Measurements from ENCODE around the gene KDF1.
"Not testable (repeated sequence)": the region's sequence is repeated elsewhere in the genome, so short reads cannot be mapped to it uniquely, and the experiment has no call there.

The KDF1 gene

GRCh38 chr1:26994020-26994786, 33.9 kb upstream of the KDF1 start:
- no peak for DNase-seq

GRCh38 chr1:26993237-26994019, 33.2 kb upstream of the KDF1 start, which contains the start of gene TRNP1:
Gene TRNP1 (plus strand): TSS chr1:26993692. CDS start chr1:26993787, 95 bp downstream.
- peak; percentile 79 for DNase-seq

GRCh38 chr1:26991310-26992116, 31.2 kb upstream of the KDF1 start:
- peak; percentile 79 for DNase-seq

- not testable (repeated sequence) for DNase-seq
Measured at GRCh38 chr1:26989403-26990109, 29.3 kb upstream of the KDF1 start.

GRCh38 chr1:26986658-26987057, 26.4 kb upstream of the KDF1 start:
- no peak for DNase-seq

GRCh38 chr1:26984291-26984690, 24.0 kb upstream of the KDF1 start:
- DNase-seq, result no peak

- peak; percentile 37 for DNase-seq
Measured at GRCh38 chr1:26983863-26984262, 23.6 kb upstream of the KDF1 start.

- DNase-seq, result no peak
Measured at GRCh38 chr1:26981146-26981846, 21.0 kb upstream of the KDF1 start.

GRCh38 chr1:26978901-26979300, 18.6 kb upstream of the KDF1 start:
- no peak for DNase-seq

- no peak for DNase-seq
Measured at GRCh38 chr1:26976621-26977510, 16.6 kb upstream of the KDF1 start.

- DNase-seq, result no peak
Measured at GRCh38 chr1:26972821-26973220, 12.6 kb upstream of the KDF1 start.

GRCh38 chr1:26972390-26972789, 12.1 kb upstream of the KDF1 start:
- DNase-seq, result peak; percentile 47

GRCh38 chr1:26971590-26971989, 11.3 kb upstream of the KDF1 start:
- DNase-seq, result no peak

- no peak for DNase-seq
Measured at GRCh38 chr1:26970810-26971209, 10.5 kb upstream of the KDF1 start.

- DNase-seq, result no peak
Measured at GRCh38 chr1:26965628-26966027, 5.4 kb upstream of the KDF1 start.

- DNase-seq, result no peak
Measured at GRCh38 chr1:26965213-26965612, 4.9 kb upstream of the KDF1 start.

GRCh38 chr1:26961826-26962225, 1.6 kb upstream of the KDF1 start:
- peak; percentile 91 for DNase-seq

GRCh38 chr1:26960625-26960966, 328 bp upstream of the KDF1 start:
- no peak for DNase-seq

- DNase-seq, result no peak
Measured at GRCh38 chr1:26959270-26959669, 998 bp downstream of the KDF1 start.

- DNase-seq, result no peak
Measured at GRCh38 chr1:26957306-26957705, 3.0 kb downstream of the KDF1 start.

GRCh38 chr1:26956321-26956720, 3.9 kb downstream of the KDF1 start:
- no peak for DNase-seq

Data from fibroblast of upper back skin (primary cell).